CD4-positive, alpha-beta T cell (primary cell): ENCODE data around the gene COL4A6. TPM values are rescaled to one million over a fixed set of nuclear protein-coding genes. Genes with fewer than 3 reads are reported as not detected.

Experiments
- ATAC-seq: fragments of 200-7000 bp; cut with Tn5 transposase; one replicate; pipeline ENCODE4 v1.10.0; 2022; ENCODE audit warnings: mild to moderate bottlenecking; ENCODE audit not compliant: poor library complexity
- CTCF ChIA-PET: fragments of 350-600 bp; sonication (Branson Sonifier 250); formaldehyde crosslinking; loops from one replicate; lab custom pipeline; 2021; ENCODE audit warnings: antibody characterized with exemption, inconsistent platforms; lab: Charles Lee
- POLR2A ChIA-PET: fragments of 350-600 bp; sonication (Branson Sonifier 250); formaldehyde crosslinking; loops from one replicate; lab custom pipeline; 2021; ENCODE audit warnings: antibody characterized with exemption, inconsistent platforms; lab: Charles Lee
- DNase-seq, 14 experiments: peaks; one replicate each; pipeline ENCODE4 v3.0.0-alpha.2; 2013 to 2020; ENCODE audit warnings: mixed read lengths in 2 of 14
- H3K27ac ChIP-seq, 2 donors: one replicate each; pipeline versions ENCODE4 v1.5.1 to v1.7.0; 2013; ENCODE audit warnings: low read length in 2 of 2, low read depth in 1 of 2, mild to moderate bottlenecking in 1 of 2
- H3K27me3 ChIP-seq, 2 experiments: 1 replicate in 1 of 2; 2 replicates in 1 of 2; pipeline versions ENCODE4 v1.6.1 to v1.7.0; 2013; ENCODE audit warnings: low read length in 2 of 2, control low read depth in 1 of 2, mild to moderate bottlenecking in 1 of 2, moderate library complexity in 1 of 2; ENCODE audit not compliant: insufficient read depth in 2 of 2, control insufficient read depth in 1 of 2
- H3K36me3 ChIP-seq: one replicate; pipeline ENCODE4 v1.6.1; 2013; ENCODE audit warnings: low read length, control low read depth; ENCODE audit not compliant: insufficient read depth
- H3K4me1 ChIP-seq: one replicate; pipeline ENCODE4 v1.6.1; 2013; ENCODE audit warnings: low read length, control low read depth; ENCODE audit not compliant: insufficient read depth
- H3K4me3 ChIP-seq: one replicate; pipeline ENCODE4 v1.5.1; 2013; ENCODE audit warnings: mild to moderate bottlenecking, low read length, moderate library complexity
- H3K9me3 ChIP-seq, 2 experiments: 1 replicate in 1 of 2; 2 replicates in 1 of 2; pipeline versions ENCODE4 v1.6.1 to v1.7.0; 2013; ENCODE audit warnings: low read length in 2 of 2, mild to moderate bottlenecking in 2 of 2, control low read depth in 1 of 2, moderate library complexity in 1 of 2; ENCODE audit not compliant: control insufficient read depth in 1 of 2, insufficient read depth in 1 of 2
- H3K27ac Mint-ChIP-seq: one replicate; pipeline ENCODE4 v1.8.0; 2020; ENCODE audit warnings: mixed read lengths
- H3K27me3 Mint-ChIP-seq: one replicate; pipeline ENCODE4 v1.8.0; 2021; ENCODE audit warnings: mixed read lengths
- H3K36me3 Mint-ChIP-seq: one replicate; pipeline ENCODE4 v1.8.0; 2021; ENCODE audit warnings: low read depth, mixed read lengths
- H3K4me1 Mint-ChIP-seq: one replicate; pipeline ENCODE4 v1.8.0; 2021; ENCODE audit warnings: low read depth, mixed read lengths
- H3K4me3 Mint-ChIP-seq: one replicate; pipeline ENCODE4 v1.8.0; 2020; ENCODE audit warnings: mild to moderate bottlenecking, mixed read lengths
- H3K9me3 Mint-ChIP-seq: one replicate; pipeline ENCODE4 v1.8.0; 2020; ENCODE audit warnings: mixed read lengths
- CTCF ChIP-seq: fragments of 200-600 bp; IDR thresholded peaks from one replicate; pipeline ENCODE4 v1.8.0; 2022; ENCODE audit warnings: antibody characterized with exemption, mild to moderate bottlenecking
- intact Hi-C, 2 experiments: fragments of 100-400 bp; cut with DNase I in 1 of 2; cut with micrococcal nuclease in 1 of 2; formaldehyde crosslinking; loops; one replicate each; pipeline versions ENCODE4 v1.15.1 to v1.9.0; 2023 to 2025; cut with DNase I, micrococcal nuclease
- total RNA-seq, 174 experiments: library from RNA in 2 of 174; stranded (reverse) in 2 of 174; gene quantifications; one replicate each; pipeline ENCODE4 v1.2.3 and lab custom pipeline; 2021 to 2026

The COL4A6 gene
- total RNA-seq, 2 experiments from 2014 or later: not detected

DNA sequence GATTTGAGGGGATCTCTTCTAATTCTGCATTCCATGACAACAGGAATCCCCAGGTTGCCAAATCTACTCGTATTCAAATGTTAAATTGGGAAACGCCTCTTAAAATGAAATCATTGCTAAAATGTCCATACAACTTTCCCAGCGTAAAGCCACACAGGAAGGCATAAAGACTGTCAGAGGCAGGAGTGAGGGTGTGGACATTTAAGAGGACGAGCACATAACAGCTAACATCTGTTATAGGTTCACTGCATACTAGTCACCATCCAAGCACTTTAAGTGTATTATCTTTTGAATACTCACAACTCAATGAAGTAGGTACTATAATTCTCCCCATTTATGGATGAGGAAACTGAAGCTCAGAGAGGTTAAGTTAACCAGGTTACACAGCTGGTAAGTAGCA lies 311.1 kb downstream of the COL4A6 start:
- TF ChIP-seq CTCF: no peak
- no peaks in the 10 kb centered on the region for H3K9me3 ChIP-seq
- Mint-ChIP-seq H3K4me1 (no peaks in the 10 kb centered on the region), H3K36me3 (peaks cover 38% of the 10 kb centered on the region), H3K4me3 (no peak overlapping the region), H3K27me3 (no peaks in the 10 kb centered on the region), H3K9me3 (no peaks in the 10 kb centered on the region), H3K27ac (no peak overlapping the region)
- ChIA-PET CTCF (no interaction called here), POLR2A (no interaction called here)
- DNase-seq (no peak), ATAC-seq (no peak)
- H3K27ac ChIP-seq: no peak overlapping the region
- H3K27me3 ChIP-seq: no peaks in the 10 kb centered on the region
- intact Hi-C loops: no loop called here
- peaks cover 10% of the 10 kb centered on the region for H3K36me3 ChIP-seq
- no peak overlapping the region for H3K4me3 ChIP-seq
- H3K4me1 ChIP-seq: no peaks in the 10 kb centered on the region

- POLR2A ChIA-PET: no interaction called here
- DNase-seq: no peak
These were observed 311.6 kb downstream of the COL4A6 start for GRCh38 chrX:108126661-108127060.

DNA sequence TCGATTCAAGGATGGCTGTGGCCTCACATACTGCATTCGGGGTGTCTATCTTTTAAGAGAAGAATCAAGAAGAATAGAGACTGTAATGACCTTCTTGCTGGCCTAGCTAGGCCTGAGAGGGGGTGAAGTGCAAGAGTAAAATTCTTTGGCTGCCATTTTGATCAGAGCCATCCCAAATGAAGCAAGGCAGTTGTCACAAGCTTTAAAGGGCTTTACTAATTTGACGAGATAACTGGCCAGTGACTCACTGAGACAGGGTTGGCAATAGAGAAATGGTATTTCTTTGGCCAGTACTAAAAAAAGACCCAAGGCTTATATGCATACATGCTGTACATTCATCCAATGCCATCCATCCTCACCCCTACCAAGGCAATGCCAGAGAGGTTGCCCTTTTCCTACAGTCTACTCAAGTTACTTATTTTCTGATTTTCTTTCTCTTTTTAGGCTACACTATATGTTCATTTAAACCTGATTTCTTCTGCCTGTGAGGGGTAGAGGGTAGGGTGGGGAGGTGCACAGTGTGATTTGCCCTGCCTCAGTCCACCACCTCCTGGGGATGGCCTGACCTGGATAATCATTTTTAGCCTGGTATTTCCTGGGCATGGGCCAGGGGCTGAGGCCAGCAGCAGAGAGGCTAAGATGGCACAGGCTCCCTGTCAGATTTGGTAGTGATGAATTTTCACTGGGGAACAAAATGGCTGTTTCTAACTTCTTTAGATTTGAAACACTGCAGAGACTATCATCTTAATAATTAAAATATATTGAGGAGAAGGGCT lies 314.4 kb downstream of the COL4A6 start:
- no peak overlapping the region for H3K4me3 ChIP-seq
- Mint-ChIP-seq H3K4me1 (no peaks in the 10 kb centered on the region), H3K4me3 (no peak overlapping the region), H3K36me3 (peaks cover 16% of the 10 kb centered on the region), H3K9me3 (no peaks in the 10 kb centered on the region), H3K27me3 (no peaks in the 10 kb centered on the region), H3K27ac (no peak overlapping the region)
- H3K27ac ChIP-seq: no peak overlapping the region
- no peak for ATAC-seq
- H3K9me3 ChIP-seq: no peaks in the 10 kb centered on the region
- ChIA-PET CTCF (no interaction called here), POLR2A (no interaction called here)
- no peaks in the 10 kb centered on the region for H3K27me3 ChIP-seq
- DNase-seq: no peak
- intact Hi-C loops: no loop called here
- no peaks in the 10 kb centered on the region for H3K36me3 ChIP-seq
- H3K4me1 ChIP-seq: no peaks in the 10 kb centered on the region
- no peak for TF ChIP-seq CTCF

More at GRCh38 chrX:108126661-108127060, 311.6 kb downstream of the COL4A6 start:
- H3K4me1 Mint-ChIP-seq: no peaks in the 10 kb centered on the region
- no peaks in the 10 kb centered on the region for H3K9me3 ChIP-seq
- H3K4me1 ChIP-seq: no peaks in the 10 kb centered on the region
- peaks cover 10% of the 10 kb centered on the region for H3K36me3 ChIP-seq
- no peak overlapping the region for H3K4me3 ChIP-seq
- CTCF ChIA-PET: no interaction called here
- ATAC-seq: no peak
- TF ChIP-seq CTCF: no peak
- intact Hi-C loops: no loop called here
- no peaks in the 10 kb centered on the region for H3K27me3 Mint-ChIP-seq
- no peak overlapping the region for H3K27ac ChIP-seq
- no peaks in the 10 kb centered on the region for H3K9me3 Mint-ChIP-seq
- peaks cover 36% of the 10 kb centered on the region for H3K36me3 Mint-ChIP-seq
- no peak overlapping the region for H3K27ac Mint-ChIP-seq
- no peaks in the 10 kb centered on the region for H3K27me3 ChIP-seq
- H3K4me3 Mint-ChIP-seq: no peak overlapping the region
